SK-N-MC (cell line): Measurements from ENCODE around the gene FCRLB.

Experiments used
- EZH2 ChIP-seq: fragments of 200-600 bp; sonication (generic); IDR thresholded peaks from one replicate; pipeline ENCODE4 v1.6.1; 2017; ENCODE audit warnings: antibody characterized with exemption
- POLR2AphosphoS5 ChIP-seq: IDR thresholded peaks from 2 replicates; pipeline ENCODE4 v1.6.1; 2012; ENCODE audit warnings: mild to moderate bottlenecking, low read depth, low read length, borderline replicate concordance

DNA sequence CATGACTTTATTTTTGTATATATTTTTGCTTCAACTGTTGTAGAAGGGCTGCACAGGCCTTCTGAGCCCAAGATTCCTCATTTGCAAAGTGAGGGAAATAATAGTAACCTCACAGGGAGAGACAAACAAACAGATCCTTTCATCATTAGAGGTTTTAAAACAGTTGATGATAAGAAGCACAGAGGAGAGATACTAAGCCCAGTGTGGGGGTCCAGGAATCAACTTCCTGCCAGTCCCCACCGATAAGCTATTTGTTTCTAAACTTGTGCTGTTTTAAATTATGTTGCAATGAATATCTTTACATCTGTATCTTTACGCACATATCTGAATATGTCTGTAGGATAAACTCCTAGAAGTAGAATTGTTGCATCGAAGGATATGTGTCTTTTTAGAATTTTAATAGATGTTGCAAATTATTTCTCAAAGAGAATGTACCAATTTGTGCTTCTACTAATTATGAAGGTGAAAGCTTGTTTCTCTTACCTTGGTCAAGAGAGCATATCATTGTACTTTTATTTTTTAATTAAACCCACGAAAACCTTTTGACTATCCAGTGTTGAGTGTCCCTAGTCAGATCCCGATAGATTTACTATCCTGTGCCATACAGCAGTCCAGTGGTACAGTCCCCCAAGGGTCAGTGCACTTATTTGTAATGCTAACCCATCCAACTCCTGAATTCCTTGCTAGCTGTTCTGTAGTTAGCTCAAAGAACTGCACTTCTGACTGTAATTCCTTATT is 10.8 kb downstream of the FCRLB start:
- TF ChIP-seq POLR2AphosphoS5 (no peak), EZH2 (no peak)
